OCI-LY1 (cell line): Measurements from ENCODE around the gene BLOC1S6.

ENCODE experiments used
- EZH2 ChIP-seq: fragments of 200-600 bp; sonication (generic), shearing (Covaris generic); IDR thresholded peaks from 2 replicates; pipeline ENCODE4 v1.8.0; 2017; ENCODE audit warnings: borderline replicate concordance, mixed run types, mild to moderate bottlenecking, antibody characterized with exemption, low read length, moderate library complexity, mixed read lengths
- TF ChIP-seq, protein P1 (sequence below): fragments of 200-600 bp; sonication (generic), shearing (Covaris generic); IDR thresholded peaks from 2 replicates; pipeline ENCODE4 v1.5.1; 2017; ENCODE audit warnings: mild to moderate bottlenecking, antibody characterized with exemption, low read length, moderate library complexity, mixed read lengths

- TF ChIP-seq, protein P1, sequence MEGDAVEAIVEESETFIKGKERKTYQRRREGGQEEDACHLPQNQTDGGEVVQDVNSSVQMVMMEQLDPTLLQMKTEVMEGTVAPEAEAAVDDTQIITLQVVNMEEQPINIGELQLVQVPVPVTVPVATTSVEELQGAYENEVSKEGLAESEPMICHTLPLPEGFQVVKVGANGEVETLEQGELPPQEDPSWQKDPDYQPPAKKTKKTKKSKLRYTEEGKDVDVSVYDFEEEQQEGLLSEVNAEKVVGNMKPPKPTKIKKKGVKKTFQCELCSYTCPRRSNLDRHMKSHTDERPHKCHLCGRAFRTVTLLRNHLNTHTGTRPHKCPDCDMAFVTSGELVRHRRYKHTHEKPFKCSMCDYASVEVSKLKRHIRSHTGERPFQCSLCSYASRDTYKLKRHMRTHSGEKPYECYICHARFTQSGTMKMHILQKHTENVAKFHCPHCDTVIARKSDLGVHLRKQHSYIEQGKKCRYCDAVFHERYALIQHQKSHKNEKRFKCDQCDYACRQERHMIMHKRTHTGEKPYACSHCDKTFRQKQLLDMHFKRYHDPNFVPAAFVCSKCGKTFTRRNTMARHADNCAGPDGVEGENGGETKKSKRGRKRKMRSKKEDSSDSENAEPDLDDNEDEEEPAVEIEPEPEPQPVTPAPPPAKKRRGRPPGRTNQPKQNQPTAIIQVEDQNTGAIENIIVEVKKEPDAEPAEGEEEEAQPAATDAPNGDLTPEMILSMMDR: no peak
- no peak for TF ChIP-seq EZH2
These were observed at the start of gene BLOC1S6 for GRCh38 chr15:45587095-45587862.
